Endothelial cell (in vitro differentiated cells): Measurements from ENCODE around the gene LHFPL3. TPM values are rescaled to one million over a fixed set of nuclear protein-coding genes. Genes with fewer than 3 reads are reported as not detected.

ENCODE experiments used
- DNase-seq: peaks from one replicate; pipeline ENCODE4 v3.0.0; 2021; ENCODE audit warnings: low spot score
- H3K27ac Mint-ChIP-seq: one replicate; pipeline ENCODE4 v1.8.0; 2021; ENCODE audit warnings: mixed read lengths, inconsistent platforms; ENCODE audit not compliant: unreplicated experiment
- H3K27me3 Mint-ChIP-seq: one replicate; pipeline ENCODE4 v1.8.0; 2021; ENCODE audit warnings: mild to moderate bottlenecking, moderate library complexity, mixed read lengths, inconsistent platforms; ENCODE audit not compliant: unreplicated experiment
- H3K36me3 Mint-ChIP-seq: one replicate; pipeline ENCODE4 v1.8.0; 2021; ENCODE audit warnings: mild to moderate bottlenecking, low read depth, mixed read lengths, inconsistent platforms; ENCODE audit not compliant: unreplicated experiment
- H3K4me1 Mint-ChIP-seq: one replicate; pipeline ENCODE4 v1.8.0; 2021; ENCODE audit warnings: mild to moderate bottlenecking, mixed read lengths, inconsistent platforms; ENCODE audit not compliant: unreplicated experiment
- H3K4me3 Mint-ChIP-seq: one replicate; pipeline ENCODE4 v1.8.0; 2021; ENCODE audit warnings: mild to moderate bottlenecking, mixed read lengths, inconsistent platforms; ENCODE audit not compliant: unreplicated experiment
- H3K9me3 Mint-ChIP-seq: one replicate; pipeline ENCODE4 v1.8.0; 2021; ENCODE audit warnings: mixed read lengths, inconsistent platforms; ENCODE audit not compliant: unreplicated experiment
- CTCF ChIP-seq: fragments of 200-600 bp; sonication (generic); IDR thresholded peaks from one replicate; pipeline ENCODE4 v1.5.0; 2021; ENCODE audit warnings: antibody characterized with exemption; ENCODE audit not compliant: unreplicated experiment
- total RNA-seq: library from RNA; stranded (reverse); fragmentation: NEBNext Ultra II Directional; extraction: Animal tissue kit (Norgen Biotek cat#: 25700); gene quantifications from one replicate; pipeline ENCODE4 v1.2.1, GENCODE V29; 2021; ENCODE audit not compliant: unreplicated experiment

Gene LHFPL3
- total RNA-seq, 1 donor from 2014 or later, result not detected

DNA sequence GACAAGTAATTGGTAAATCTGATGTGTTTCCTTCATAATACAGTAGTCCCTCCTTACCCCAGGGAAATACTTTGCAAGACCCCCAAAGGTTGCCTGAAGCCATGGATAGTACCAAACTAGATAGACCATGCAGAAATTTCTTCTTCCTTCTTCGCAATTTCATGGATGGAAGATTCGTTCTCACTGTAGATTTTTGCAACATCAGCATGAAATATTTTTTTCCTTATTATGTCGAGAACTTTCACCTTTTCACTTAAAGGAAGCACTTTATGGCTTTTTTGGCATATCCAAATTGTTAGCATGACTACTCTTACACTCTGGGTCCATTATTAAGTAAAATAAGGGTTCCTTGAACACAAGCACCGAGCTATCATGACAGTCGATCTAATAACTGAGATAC is 333.2 kb downstream of the LHFPL3 start:
- no peak for DNase-seq
- Mint-ChIP-seq H3K27ac (no peak overlapping the region), H3K4me3 (no peak overlapping the region), H3K4me1 (no peaks in the 10 kb centered on the region), H3K36me3 (no peaks in the 10 kb centered on the region), H3K27me3 (no peaks in the 10 kb centered on the region), H3K9me3 (no peaks in the 10 kb centered on the region)
- TF ChIP-seq CTCF, result no peak

DNA sequence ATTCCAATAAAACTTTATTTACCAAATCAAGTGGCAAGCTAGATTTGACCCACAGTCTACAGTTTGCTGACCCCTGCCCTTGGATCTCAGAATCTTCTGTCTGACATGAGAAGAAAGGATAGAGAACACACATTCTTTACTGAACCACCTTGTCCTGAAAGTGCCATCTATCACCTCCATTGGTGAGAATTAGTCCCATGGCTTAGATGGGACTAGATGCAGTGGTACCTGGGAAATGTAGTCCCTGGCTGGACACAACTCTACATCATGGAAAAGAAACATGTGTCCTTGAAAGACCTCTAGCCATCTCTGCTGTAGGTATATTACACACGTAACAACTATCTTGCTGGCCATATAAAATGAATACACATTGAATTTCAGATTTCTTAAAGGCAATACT is 336.2 kb downstream of the LHFPL3 start:
- TF ChIP-seq CTCF, result no peak
- no peak overlapping the region for H3K4me3 Mint-ChIP-seq
- H3K27me3 Mint-ChIP-seq, result no peaks in the 10 kb centered on the region
- no peaks in the 10 kb centered on the region for H3K36me3 Mint-ChIP-seq
- no peak for DNase-seq
- no peak overlapping the region for H3K27ac Mint-ChIP-seq
- H3K9me3 Mint-ChIP-seq, result no peaks in the 10 kb centered on the region
- H3K4me1 Mint-ChIP-seq, result no peaks in the 10 kb centered on the region

DNA sequence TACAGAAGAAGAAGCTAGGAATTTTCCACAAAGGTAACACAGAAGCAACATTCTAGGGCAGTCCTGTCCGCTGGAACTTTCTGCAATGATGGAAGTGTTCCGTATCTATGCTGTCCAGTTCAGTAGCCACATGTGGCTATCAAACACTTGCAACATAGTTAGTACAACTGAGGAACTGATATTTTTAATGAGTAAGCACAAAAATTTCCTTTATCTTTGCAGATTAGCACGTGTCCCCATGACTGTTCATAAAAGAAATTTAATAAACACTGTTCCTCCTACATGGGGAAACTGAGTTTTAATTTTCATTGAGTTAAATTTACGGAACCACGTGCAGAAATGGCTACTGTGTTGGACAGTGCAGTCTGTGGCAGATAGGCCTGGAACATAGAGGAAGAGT is 349.2 kb downstream of the LHFPL3 start:
- Mint-ChIP-seq H3K4me3 (no peak overlapping the region), H3K9me3 (no peaks in the 10 kb centered on the region), H3K27me3 (peaks cover 1% of the 10 kb centered on the region), H3K4me1 (no peaks in the 10 kb centered on the region), H3K27ac (no peak overlapping the region), H3K36me3 (no peaks in the 10 kb centered on the region)
- no peak for TF ChIP-seq CTCF
- no peak for DNase-seq

DNA sequence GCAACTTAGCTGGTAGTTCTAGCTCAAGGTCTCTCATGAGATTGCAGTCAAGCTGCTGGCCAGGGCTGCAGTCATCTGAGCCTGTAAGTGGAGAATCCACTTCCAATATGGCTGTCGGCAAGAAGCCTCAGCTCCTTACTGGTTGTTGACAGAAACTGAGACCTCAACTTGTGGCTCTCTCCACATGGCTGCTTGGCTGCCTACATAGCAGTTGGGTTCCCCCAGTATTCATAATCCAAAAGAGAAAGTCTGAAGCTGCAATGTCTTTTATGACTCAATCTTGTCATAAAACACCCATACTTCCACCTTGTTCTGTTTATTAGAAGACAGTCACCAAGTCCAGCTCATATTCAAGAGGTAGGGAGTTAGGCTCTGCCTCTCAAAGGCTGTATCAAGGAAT is 350.7 kb downstream of the LHFPL3 start:
- H3K4me3 Mint-ChIP-seq, result no peak overlapping the region

GRCh38 chr7:104686286-104686685 is 357.9 kb downstream of the LHFPL3 start:
- Mint-ChIP-seq H3K4me1 (no peaks in the 10 kb centered on the region), H3K9me3 (no peaks in the 10 kb centered on the region), H3K4me3 (no peak overlapping the region), H3K36me3 (no peaks in the 10 kb centered on the region), H3K27ac (no peak overlapping the region), H3K27me3 (peaks cover 1% of the 10 kb centered on the region)
- TF ChIP-seq CTCF, result no peak
- DNase-seq, result no peak

More for the DNA sequence above, 350.7 kb downstream of the LHFPL3 start:
- Mint-ChIP-seq H3K36me3 (no peaks in the 10 kb centered on the region), H3K4me1 (no peaks in the 10 kb centered on the region), H3K27me3 (peaks cover 1% of the 10 kb centered on the region), H3K27ac (no peak overlapping the region), H3K9me3 (no peaks in the 10 kb centered on the region)
- TF ChIP-seq CTCF, result no peak
- DNase-seq, result no peak
